Eye (tissue), 1 donor: ENCODE data around the gene DZIP1.
"Not testable (repeated sequence)": the region's sequence is repeated elsewhere in the genome, so short reads cannot be mapped to it uniquely, and the experiment has no call there.

Experiments
- DNase-seq: peaks from one replicate; pipeline ENCODE4 v3.0.0-alpha.2; 2015

Gene DZIP1

GRCh38 chr13:95644601-95645052 lies at the start of gene DZIP1:
Gene DZIP1, minus strand, starts transcription at chr13:95644706. Its CDS starts 2,677 bp downstream, at chr13:95642029.
- peak; percentile 94 for DNase-seq

- not testable (repeated sequence) for DNase-seq
Observed at GRCh38 chr13:95690986-95691385, 46.5 kb upstream of the DZIP1 start.

GRCh38 chr13:95689582-95689926 lies 45.0 kb upstream of the DZIP1 start:
- no peak for DNase-seq

- DNase-seq: not testable (repeated sequence)
Observed at GRCh38 chr13:95684960-95685359, 40.5 kb upstream of the DZIP1 start.

- DNase-seq: no peak
Observed at GRCh38 chr13:95684418-95684817, 39.9 kb upstream of the DZIP1 start.

GRCh38 chr13:95679722-95680121 lies 35.2 kb upstream of the DZIP1 start:
- no peak for DNase-seq

- DNase-seq: no peak
Observed at GRCh38 chr13:95678967-95679366, 34.5 kb upstream of the DZIP1 start.

GRCh38 chr13:95677564-95678266 lies 33.2 kb upstream of the DZIP1 start:
- DNase-seq: peak; percentile 69

GRCh38 chr13:95676762-95677563 lies 32.5 kb upstream of the DZIP1 start, which contains the start of gene DNAJC3:
Gene DNAJC3, plus strand, starts transcription at chr13:95677139. Its CDS starts 117 bp downstream, at chr13:95677256.
- peak; percentile 98 for DNase-seq

GRCh38 chr13:95676105-95676761 lies 31.7 kb upstream of the DZIP1 start:
- no peak for DNase-seq

- DNase-seq: no peak
Observed at GRCh38 chr13:95671597-95671996, 27.1 kb upstream of the DZIP1 start.

GRCh38 chr13:95667235-95667634 lies 22.7 kb upstream of the DZIP1 start:
- DNase-seq: not testable (repeated sequence)

GRCh38 chr13:95660981-95661581 lies 16.6 kb upstream of the DZIP1 start:
- DNase-seq: peak; percentile 76

GRCh38 chr13:95659500-95659899 lies 15.0 kb upstream of the DZIP1 start:
- DNase-seq: no peak

GRCh38 chr13:95656386-95657015 lies 12.0 kb upstream of the DZIP1 start:
- no peak for DNase-seq

- no peak for DNase-seq
Observed at GRCh38 chr13:95652821-95653220, 8.3 kb upstream of the DZIP1 start.

- DNase-seq: no peak
Observed at GRCh38 chr13:95652244-95652764, 7.8 kb upstream of the DZIP1 start.

- no peak for DNase-seq
Observed at GRCh38 chr13:95650696-95651095, 6.2 kb upstream of the DZIP1 start.

GRCh38 chr13:95647321-95647720 lies 2.8 kb upstream of the DZIP1 start:
- no peak for DNase-seq

- no peak for DNase-seq
Observed at GRCh38 chr13:95643936-95644598, 439 bp downstream of the DZIP1 start.

- peak; percentile 80 for DNase-seq
Observed at GRCh38 chr13:95643571-95643935, 953 bp downstream of the DZIP1 start.

GRCh38 chr13:95642999-95643398 lies 1.5 kb downstream of the DZIP1 start:
- no peak for DNase-seq
